ENCODE data around the gene MRPS18B.
"Not testable (repeated sequence)": the region's sequence is repeated elsewhere in the genome, so short reads cannot be mapped to it uniquely, and the experiment has no call there.

The MRPS18B gene

GRCh38 chr6:30597315-30598144 lies 20.1 kb upstream of the MRPS18B start:
- peak; percentile 82 for TF ChIP-seq CTCF (conservative IDR thresholded peaks at IDR 0.05; ENCODE audit: low read depth, low read length)
- not testable (repeated sequence) for H3K4me3 ChIP-seq (ENCODE audit: low read depth, low read length)
- peak; percentile 90 for DNase-seq (ENCODE audit: low read depth)

- no peak for DNase-seq (ENCODE audit: low read depth)
- TF ChIP-seq CTCF (conservative IDR thresholded peaks at IDR 0.05; ENCODE audit: low read depth, low read length), result no peak
These were observed 18.6 kb upstream of the MRPS18B start for GRCh38 chr6:30598912-30599624.

GRCh38 chr6:30599625-30600324 lies 17.9 kb upstream of the MRPS18B start:
- no peak for TF ChIP-seq CTCF (conservative IDR thresholded peaks at IDR 0.05; ENCODE audit: low read depth, low read length)
- no peak for DNase-seq (ENCODE audit: low read depth)
- H3K4me3 ChIP-seq (ENCODE audit: low read depth, low read length), result no peak overlapping the region

More at GRCh38 chr6:30598912-30599624, 18.6 kb upstream of the MRPS18B start:
- H3K4me3 ChIP-seq (ENCODE audit: low read depth, low read length), result no peak overlapping the region

GRCh38 chr6:30600451-30600961 lies 17.1 kb upstream of the MRPS18B start:
- peak; percentile 12 for DNase-seq (ENCODE audit: low read depth)
- TF ChIP-seq CTCF (conservative IDR thresholded peaks at IDR 0.05; ENCODE audit: low read depth, low read length), result no peak
- no peak overlapping the region for H3K4me3 ChIP-seq (ENCODE audit: low read depth, low read length)

GRCh38 chr6:30601436-30601814 lies 16.2 kb upstream of the MRPS18B start:
- DNase-seq (ENCODE audit: low read depth), result no peak
- H3K4me3 ChIP-seq (ENCODE audit: low read depth, low read length), result no peak overlapping the region
- no peak for TF ChIP-seq CTCF (conservative IDR thresholded peaks at IDR 0.05; ENCODE audit: low read depth, low read length)

GRCh38 chr6:30601815-30602641 lies 15.6 kb upstream of the MRPS18B start:
- TF ChIP-seq CTCF (conservative IDR thresholded peaks at IDR 0.05; ENCODE audit: low read depth, low read length), result no peak
- no peak for DNase-seq (ENCODE audit: low read depth)

More at GRCh38 chr6:30601815-30602641, 15.6 kb upstream of the MRPS18B start:
- no peak overlapping the region for H3K4me3 ChIP-seq (ENCODE audit: low read depth, low read length)

Measured in choroid plexus epithelial cell (primary cell).